RWPE1 (cell line): ENCODE data around the gene CDIPT.

Experiments
- CTCF ChIA-PET: fragments of 350-600 bp; sonication (Branson Sonifier 250); formaldehyde crosslinking; extraction: SDS; loops from one replicate; lab custom pipeline; 2021; lab: Yijun Ruan, JAX
- POLR2A ChIA-PET: fragments of 400-600 bp; formaldehyde crosslinking; extraction: SDS; loops from one replicate; lab custom pipeline; 2020; ENCODE audit warnings: antibody characterized with exemption; ENCODE audit not compliant: low non-redundant PET; lab: Yijun Ruan, JAX
- DNase-seq: peaks from one replicate; pipeline ENCODE4 v3.0.0; 2012; ENCODE audit warnings: low spot score
- H3K27ac ChIP-seq: fragments of 450-650 bp; 2 replicates; pipeline ENCODE4 v1.5.1; 2017
- TF ChIP-seq, protein P1 (sequence below): fragments of 450-650 bp; conservative IDR thresholded peaks from 2 replicates; pipeline ENCODE4 v1.5.1; 2017; ENCODE audit warnings: low read depth, mild to moderate bottlenecking

The CDIPT gene

DNA sequence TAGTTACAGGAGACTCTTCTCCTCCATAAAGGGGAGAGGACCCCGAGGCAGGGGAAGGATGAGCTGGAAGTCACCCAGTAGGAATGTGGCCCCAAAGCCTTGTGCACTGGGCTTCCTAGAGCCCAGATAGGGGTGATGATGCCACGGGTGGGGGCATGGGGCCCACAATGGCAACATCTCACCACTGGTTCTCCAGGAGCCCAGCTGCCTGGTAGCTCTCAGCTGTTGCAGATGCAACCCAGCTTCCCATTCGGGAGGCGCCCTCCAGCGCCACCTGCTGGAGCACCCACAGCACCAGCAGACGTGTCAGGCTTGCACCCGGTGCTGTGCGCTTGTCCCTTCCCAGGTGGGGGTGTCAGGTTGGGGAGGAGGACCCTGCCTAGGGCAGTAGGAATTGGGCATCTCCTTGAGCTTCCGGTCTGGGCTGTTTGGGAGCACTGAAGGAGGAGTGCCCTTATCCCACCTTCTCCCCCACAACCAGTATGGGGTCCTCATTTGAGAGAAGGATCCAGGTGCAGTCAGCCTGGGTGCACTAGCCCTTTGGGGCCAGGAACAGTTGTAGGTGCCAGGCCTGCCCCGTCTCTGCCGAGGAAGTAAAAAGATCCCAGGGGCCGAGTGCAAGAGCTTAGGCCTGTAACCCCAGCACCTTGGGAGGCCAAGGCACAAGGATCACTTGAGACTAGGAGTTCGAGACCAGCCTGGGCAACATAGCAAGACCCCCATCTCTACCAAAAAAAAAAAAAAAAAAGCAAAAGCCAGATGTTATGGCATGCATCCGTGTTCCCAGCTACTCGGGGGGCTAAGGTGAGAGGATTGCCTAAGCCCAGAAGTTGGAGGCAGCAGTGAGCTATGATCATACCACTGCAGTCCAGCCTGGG, 14.4 kb downstream of the CDIPT start:
- H3K27ac ChIP-seq: peak overlapping the region; percentile 20; the same call in 1 of the 2 replicates
- ChIA-PET POLR2A (interaction anchor here (0.7 kb wide), 1 partner anchor 17 kb away, joined by 12 read pairs; no protein-coding TSS in a partner anchor), CTCF (interaction anchor here (0.6 to 2.2 kb wide), 21 partner anchors 11 to 1003 kb away, joined by 3 to 15 read pairs (median 4); partner anchors contain the start of genes KIF22, PAGR1 and TUFM)
- DNase-seq: peak; percentile 44
- TF ChIP-seq, protein P1, sequence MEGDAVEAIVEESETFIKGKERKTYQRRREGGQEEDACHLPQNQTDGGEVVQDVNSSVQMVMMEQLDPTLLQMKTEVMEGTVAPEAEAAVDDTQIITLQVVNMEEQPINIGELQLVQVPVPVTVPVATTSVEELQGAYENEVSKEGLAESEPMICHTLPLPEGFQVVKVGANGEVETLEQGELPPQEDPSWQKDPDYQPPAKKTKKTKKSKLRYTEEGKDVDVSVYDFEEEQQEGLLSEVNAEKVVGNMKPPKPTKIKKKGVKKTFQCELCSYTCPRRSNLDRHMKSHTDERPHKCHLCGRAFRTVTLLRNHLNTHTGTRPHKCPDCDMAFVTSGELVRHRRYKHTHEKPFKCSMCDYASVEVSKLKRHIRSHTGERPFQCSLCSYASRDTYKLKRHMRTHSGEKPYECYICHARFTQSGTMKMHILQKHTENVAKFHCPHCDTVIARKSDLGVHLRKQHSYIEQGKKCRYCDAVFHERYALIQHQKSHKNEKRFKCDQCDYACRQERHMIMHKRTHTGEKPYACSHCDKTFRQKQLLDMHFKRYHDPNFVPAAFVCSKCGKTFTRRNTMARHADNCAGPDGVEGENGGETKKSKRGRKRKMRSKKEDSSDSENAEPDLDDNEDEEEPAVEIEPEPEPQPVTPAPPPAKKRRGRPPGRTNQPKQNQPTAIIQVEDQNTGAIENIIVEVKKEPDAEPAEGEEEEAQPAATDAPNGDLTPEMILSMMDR: peak; percentile 78

DNA sequence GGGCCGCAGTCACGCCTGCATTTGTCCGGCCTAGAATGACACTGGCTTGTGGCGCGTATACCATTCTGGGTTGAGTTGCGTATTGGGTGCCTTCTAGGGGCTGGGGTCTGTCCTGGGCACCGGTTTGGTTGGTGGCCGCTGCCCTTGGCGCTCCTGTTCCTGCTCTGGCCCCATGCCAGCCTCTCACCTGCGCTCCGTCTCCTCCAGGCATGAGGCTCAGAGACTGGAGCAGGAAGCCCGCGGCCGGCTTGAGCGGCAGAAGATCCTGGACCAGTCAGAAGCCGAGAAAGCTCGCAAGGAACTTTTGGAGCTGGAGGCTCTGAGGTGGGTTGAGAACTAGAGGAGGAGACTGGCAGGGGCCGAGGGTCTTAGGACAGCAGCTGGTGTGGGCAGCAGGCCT, 17.4 kb downstream of the CDIPT start:
- DNase-seq: no peak
- ChIA-PET CTCF (interaction anchor here (0.6 kb wide), 1 partner anchor 41 kb away, joined by 7 read pairs; no protein-coding TSS in a partner anchor), POLR2A (no interaction called here)

DNA sequence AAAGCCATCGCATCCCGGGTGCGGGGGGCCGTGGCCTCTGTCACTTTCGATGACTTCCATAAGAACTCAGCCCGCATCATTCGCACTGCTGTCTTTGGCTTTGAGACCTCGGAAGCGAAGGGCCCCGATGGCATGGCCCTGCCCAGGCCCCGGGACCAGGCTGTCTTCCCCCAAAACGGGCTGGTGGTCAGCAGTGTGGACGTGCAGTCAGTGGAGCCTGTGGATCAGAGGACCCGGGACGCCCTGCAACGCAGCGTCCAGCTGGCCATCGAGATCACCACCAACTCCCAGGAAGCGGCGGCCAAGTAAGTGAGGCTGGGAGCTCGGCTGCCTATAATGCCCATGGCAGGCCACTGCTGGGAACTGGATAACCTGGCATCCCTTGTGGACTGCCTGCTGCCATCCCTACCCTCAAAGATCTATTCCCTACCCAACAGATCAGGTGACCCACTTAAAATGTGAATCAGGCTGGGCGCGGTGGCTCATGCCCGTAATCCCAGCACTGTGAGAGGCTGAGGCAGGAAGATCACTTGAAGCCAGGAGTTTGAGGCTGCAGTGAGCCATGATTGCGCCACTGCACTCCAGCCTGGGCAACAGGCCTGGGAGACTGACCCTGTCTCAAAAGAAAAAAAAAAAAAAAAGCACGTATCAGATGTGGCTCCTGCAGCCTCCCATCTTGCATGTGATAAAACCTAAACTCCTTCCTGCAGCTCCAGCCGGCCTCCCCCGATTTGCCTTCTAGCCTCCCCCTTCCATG, 18.3 kb downstream of the CDIPT start:
- ChIA-PET CTCF (interaction anchor here (0.6 kb wide), 1 partner anchor 40 kb away, joined by 7 read pairs; no protein-coding TSS in a partner anchor), POLR2A (no interaction called here)
- peak overlapping the region; percentile 36 for H3K27ac ChIP-seq
- DNase-seq: no peak
- TF ChIP-seq, protein P1: no peak

More for the DNA sequence above, 17.4 kb downstream of the CDIPT start:
- TF ChIP-seq, protein P1: no peak
- H3K27ac ChIP-seq: peak overlapping the region; percentile 36

DNA sequence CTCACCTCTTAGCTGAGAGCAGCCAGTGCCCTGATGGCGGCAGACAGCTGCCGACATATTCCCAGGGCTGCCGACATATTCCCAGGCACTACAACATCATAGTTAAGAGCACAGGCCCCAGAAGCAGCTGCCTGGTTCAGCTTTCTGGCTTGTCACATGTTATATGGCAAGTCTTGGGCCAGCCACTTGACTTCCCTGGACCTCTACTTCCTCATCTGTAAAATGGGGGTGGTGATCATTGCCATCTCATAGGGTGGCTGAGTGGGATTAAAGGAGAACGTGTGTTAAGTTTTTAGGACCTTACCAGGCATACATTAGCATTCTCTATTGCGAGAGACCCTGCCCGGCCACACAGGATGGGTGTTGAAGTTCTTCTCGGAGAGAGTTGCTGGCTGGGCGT, 19.1 kb downstream of the CDIPT start:
- DNase-seq: no peak
- peak overlapping the region; percentile 36 for H3K27ac ChIP-seq
- ChIA-PET CTCF (no interaction called here), POLR2A (no interaction called here)
- TF ChIP-seq, protein P1: no peak

DNA sequence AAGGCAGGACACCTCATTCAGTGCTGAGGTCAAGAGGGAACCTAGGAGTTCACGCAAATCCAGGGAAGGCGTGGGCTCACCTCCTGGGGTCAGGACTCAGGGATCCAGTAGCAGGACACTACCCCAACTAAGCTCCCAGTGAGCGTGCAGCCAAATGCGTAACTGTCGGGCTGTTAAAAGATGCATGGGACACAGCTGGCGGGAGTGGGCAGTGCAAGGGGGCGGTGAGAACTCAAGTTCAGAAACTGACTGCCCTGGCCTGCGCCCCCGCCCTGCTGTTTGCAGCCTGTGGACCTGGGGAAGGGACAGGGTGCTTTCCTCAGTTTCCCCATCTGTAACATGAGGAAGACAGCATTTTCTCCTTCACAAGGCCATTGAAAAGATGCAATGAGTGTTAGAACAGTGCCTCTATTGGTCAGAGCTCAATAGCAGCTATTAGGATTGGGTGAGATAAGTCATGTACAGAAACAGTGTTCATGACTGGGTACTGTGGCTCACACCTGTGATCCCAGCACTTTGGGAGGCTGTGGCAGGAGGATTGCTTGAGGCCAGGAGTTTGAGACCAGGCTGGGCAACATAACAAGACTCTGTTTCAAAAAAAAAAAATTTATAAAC, 20.2 kb downstream of the CDIPT start:
- POLR2A ChIA-PET: no interaction called here
- DNase-seq: no peak
- H3K27ac ChIP-seq: peak overlapping the region; percentile 36
- TF ChIP-seq, protein P1: no peak
- CTCF ChIA-PET: interaction anchor here (0.6 kb wide), 1 partner anchor 87 kb away, joined by 4 read pairs; no protein-coding TSS in a partner anchor
